ENCODE measurements around the gene RAET1E.

Gene RAET1E

DNA sequence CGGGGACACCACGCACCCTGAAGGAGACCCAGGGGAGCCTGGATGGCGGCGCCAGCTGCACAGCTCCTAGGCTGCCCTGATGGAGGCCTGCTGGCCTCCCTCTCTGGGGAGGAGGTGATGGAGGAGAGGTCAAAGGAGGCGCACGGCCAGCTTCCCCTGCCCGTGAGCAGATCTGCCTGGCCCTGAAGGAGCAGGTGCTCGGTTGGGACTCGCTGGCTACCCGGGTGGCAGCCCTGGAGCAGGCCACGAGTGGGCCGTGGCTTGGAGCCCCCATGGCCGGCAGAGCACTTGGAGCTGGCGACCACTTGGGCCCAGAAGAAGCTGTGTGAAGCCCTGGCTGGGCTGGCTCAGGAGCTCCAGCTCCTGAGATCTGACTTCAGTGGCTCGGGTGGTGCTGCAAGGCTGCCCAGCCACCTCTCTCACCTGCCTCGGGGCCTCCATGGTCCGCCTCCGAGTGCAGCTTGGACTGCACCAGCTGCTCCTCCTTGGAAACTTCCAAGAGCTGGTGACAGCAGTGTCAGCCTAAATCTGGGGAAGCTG is 7.5 kb upstream of the RAET1E start:
- no peak overlapping the region for H3K4me3 ChIP-seq (replicated peaks; ENCODE audit: low read depth, low read length)
- TF ChIP-seq, protein P1, sequence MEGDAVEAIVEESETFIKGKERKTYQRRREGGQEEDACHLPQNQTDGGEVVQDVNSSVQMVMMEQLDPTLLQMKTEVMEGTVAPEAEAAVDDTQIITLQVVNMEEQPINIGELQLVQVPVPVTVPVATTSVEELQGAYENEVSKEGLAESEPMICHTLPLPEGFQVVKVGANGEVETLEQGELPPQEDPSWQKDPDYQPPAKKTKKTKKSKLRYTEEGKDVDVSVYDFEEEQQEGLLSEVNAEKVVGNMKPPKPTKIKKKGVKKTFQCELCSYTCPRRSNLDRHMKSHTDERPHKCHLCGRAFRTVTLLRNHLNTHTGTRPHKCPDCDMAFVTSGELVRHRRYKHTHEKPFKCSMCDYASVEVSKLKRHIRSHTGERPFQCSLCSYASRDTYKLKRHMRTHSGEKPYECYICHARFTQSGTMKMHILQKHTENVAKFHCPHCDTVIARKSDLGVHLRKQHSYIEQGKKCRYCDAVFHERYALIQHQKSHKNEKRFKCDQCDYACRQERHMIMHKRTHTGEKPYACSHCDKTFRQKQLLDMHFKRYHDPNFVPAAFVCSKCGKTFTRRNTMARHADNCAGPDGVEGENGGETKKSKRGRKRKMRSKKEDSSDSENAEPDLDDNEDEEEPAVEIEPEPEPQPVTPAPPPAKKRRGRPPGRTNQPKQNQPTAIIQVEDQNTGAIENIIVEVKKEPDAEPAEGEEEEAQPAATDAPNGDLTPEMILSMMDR (IDR thresholded peaks at IDR 0.05; ENCODE audit: low read length, missing control alignments) = no peak
- no peak for DNase-seq (ENCODE audit: low read depth)

DNA sequence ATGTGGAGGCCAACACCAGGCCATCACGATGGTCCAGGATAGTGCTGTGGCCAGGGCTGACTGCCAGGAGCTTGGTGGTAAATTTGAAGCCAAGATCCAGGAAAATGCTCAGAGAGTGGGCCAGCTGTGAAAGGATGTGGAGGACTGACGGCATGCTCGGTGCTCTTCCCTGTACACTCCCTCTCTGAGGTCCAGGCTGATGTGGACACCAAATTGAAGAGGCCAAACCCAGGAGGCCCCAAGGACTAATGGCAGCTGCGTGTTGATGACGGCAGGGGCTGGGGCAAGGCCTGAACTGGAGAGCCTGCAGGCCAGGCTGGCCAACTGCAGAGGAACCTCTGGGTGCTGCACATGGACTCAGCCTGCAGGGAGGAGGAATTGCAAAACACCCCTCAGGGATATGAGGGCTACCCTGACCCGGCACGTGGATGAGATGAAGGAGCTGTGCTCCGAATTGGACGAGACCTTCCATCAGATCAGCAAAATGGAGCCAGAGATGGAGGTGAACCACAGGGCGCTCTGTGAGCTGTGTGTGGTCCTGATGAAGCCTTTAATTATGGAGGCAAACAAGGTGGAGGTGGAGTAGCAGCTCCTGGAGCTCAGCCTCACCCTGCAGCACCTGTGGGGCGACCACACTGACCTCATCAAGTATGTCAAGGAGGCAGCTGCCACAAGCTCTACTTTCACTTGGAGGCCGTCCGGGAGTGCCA is 6.9 kb upstream of the RAET1E start:
- TF ChIP-seq, protein P1 (IDR thresholded peaks at IDR 0.05; ENCODE audit: low read length, missing control alignments) = no peak
- no peak for DNase-seq (ENCODE audit: low read depth)
- no peak overlapping the region for H3K4me3 ChIP-seq (replicated peaks; ENCODE audit: low read depth, low read length)

DNA sequence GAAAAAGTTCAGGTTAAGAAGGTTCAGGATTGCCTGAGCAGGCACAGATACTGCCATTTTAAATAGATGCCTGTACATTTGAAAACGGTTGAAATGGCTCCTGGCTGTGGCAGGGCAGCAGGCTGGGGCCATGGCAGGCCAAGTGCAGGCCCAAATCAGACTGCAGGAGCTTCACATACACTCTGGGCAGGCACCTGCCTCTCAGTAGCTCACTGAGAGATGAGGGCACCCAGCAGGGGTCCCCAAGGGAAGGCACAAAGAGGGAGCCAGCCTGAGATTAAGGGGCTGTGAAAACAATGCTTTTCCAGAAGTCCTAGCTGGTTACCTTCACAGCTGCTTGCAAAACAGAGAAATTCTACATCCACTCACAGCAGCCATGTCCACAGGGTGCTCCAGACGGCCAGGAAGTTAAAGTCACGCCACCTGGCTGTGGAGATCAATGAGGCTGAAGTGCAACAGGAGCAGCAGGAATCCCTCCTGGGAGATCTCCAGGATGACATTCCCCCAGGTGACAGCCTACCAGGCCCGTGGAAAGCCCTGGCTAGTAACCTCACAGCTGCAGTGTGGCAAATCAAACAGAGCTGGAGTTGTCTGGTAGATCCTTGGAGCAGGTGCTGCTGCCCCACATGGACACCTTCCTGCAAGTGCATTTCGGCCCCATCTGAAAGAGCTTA is 6.2 kb upstream of the RAET1E start:
- no peak for DNase-seq (ENCODE audit: low read depth)
- H3K4me3 ChIP-seq (replicated peaks; ENCODE audit: low read depth, low read length) = no peak overlapping the region
- TF ChIP-seq, protein P1 (IDR thresholded peaks at IDR 0.05; ENCODE audit: low read length, missing control alignments) = no peak

DNA sequence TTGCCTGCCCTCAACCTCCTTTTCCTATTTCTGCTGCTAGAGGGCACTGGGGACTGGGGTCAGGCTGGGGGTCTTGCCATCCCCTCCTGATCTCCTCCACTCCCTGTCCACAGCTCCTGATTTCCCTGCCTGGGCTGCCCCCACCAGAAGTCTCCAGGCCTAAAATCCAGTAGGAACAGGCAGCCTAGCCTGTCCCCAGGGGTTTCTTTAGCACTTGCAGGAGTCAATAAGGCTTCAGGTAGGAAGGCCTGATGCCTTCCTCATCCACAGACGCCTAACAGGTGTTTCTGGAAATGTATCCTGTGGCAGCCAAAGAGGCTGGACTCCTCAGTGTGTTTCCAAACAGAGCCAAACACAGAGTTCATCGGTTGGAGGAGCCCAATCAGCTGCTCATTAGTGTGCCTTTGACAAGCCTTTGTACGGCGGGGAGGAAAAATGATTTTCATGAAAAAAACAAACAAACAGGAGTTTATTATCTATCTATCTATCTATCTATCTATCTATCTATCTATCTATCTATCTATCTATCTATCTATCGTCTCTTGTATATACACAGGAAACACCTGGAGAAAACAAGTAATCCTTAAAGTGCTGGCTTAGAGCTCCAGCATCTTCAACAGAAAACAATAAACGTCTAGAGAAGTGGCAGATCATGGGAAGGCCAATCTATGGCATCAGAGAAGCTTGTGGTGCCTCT is 3.7 kb upstream of the RAET1E start:
- TF ChIP-seq, protein P1 (IDR thresholded peaks at IDR 0.05; ENCODE audit: low read length, missing control alignments) = no peak
- H3K4me3 ChIP-seq (replicated peaks; ENCODE audit: low read depth, low read length) = no peak overlapping the region
- no peak for DNase-seq (ENCODE audit: low read depth)

DNA sequence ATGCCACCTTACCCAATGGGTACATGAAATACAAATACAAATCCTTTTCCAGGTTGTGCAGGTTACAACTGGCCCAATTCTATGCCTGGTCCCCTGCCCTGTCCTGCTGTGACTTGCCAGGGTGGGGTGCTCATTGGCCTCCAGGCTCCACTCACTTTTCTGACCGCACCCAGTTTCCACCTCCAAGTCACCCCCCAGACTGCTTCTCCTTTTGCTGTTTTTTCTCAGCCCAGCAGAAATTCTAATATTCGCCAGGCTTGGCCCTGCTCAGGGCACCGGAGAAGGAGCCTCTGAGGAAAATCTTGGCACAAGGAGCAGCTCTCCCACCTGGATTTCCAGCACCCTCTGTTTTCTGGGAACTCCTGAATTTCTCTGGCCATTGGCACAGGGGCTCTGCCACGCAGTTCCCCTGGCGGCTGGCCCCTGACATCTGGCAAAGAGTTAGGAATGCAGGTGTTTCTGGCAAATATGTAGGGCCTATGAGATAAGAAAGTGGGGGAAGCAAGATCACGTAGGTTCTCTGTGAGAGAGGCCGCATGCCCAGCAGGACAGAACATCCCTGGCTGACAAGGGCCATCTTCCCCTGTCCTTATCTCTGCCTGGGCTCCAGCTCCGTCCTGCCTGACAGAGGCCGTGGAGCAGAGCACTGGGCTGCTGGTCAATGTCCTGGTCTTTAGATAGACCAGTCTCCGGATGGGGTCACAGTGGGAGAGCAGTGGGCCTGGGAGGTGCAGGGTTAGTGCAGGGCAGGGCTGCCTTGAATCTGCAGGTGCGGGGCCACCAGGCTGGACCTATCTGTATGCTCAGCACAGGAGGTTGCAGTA is 2.9 kb upstream of the RAET1E start:
- DNase-seq (ENCODE audit: low read depth) = no peak
- no peak overlapping the region for H3K4me3 ChIP-seq (replicated peaks; ENCODE audit: low read depth, low read length)
- TF ChIP-seq, protein P1 (IDR thresholded peaks at IDR 0.05; ENCODE audit: low read length, missing control alignments) = no peak

DNA sequence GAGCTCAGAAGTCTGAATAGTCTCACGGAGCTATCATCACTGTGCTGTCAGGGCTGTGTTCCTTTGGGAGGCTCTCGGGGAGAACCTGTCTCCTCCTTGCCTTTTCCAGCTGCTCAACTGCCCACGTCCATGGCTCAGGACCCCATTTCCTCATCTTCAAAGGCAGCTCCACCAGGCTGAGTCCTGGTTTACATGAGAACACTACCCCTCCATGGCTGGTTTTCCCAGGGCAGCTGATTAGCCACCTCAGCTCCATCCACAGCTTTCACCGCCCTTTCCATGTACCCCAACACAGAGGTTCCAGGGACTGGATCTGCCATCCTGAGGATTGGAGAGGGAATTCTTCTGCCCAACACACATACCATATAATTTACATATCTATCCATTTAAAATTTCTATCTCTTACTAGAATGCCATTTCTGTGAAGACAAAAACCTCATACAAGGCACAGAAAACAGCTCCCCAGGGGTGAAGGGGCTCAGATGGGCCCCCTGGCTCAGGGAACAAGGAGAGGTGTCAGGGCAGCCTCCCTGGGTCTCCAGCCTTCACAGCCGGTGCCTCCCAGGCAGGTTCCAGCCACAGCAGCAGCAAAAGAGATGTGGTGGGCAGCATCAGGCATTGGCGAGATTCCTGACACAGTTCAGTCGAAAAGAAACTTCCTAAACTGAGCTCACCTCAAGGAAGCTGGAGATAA is 2.2 kb upstream of the RAET1E start:
- TF ChIP-seq, protein P1 (IDR thresholded peaks at IDR 0.05; ENCODE audit: low read length, missing control alignments) = no peak
- no peak for DNase-seq (ENCODE audit: low read depth)

More for the DNA sequence above, 2.2 kb upstream of the RAET1E start:
- H3K4me3 ChIP-seq (replicated peaks; ENCODE audit: low read depth, low read length) = no peak overlapping the region

Data from fibroblast of pulmonary artery (primary cell).